Measurements from ENCODE around the gene MAST3. TPM values are rescaled to one million over a fixed set of nuclear protein-coding genes. Genes with fewer than 3 reads are reported as not detected.

Gene MAST3
- total and polyA plus RNA-seq, 2 of the 13 experiments (the other 11 are each of a cell fraction or from before 2014, with no cell fraction given): 4.1 to 4.6 TPM

DNA sequence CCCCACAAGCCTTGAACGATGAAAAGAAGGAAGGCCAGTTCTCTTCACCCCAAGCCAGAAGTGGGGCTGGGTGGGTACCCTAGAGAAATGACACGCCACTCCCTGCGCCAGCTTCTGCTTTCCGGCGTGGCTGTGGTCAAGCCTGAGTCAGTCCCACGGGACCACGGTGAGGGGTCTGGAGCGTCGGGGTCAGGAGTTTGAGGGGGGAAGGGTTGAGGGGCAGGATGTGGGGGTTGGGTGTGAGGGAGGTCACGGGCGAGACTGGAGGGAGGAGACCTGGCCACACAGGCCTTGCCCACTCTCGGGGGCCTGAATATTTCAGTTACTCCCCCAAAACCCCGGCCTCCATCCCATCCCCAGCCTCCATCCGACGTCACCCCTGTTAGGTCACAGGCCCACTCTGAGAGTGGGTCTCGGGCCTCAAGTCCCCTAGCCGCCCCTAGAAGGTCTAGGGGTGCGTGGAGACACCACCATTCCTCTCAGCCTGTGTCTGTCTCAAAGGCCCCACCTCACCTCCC is 75.5 kb downstream of the MAST3 start:
- no TSS peak for BruUV-seq (replicated peaks)
- CTCF ChIA-PET (ENCODE audit: low intra/inter-chr PET ratio, low total read pairs): no interaction called here
- in situ Hi-C loops (cut with HindIII; ENCODE audit: extremely low pct_ligation_motif_present, low pct_unique_long_range_greater_than_20kb) (loop anchor here (10.0 kb wide), 1 partner anchor 168 kb away; the partner anchor contains the start of gene ARRDC2), intact Hi-C loops (cut with micrococcal nuclease; ENCODE audit: unreplicated experiment) (no loop called here)
- POLR2A ChIA-PET: interaction anchor here (0.9 kb wide), 1 partner anchor 14 kb away, joined by 3 read pairs; no protein-coding TSS in a partner anchor
- H3K9ac ChIP-seq (ENCODE audit: insufficient read depth, low read depth, low read length): no peak overlapping the region
- H3K79me2 ChIP-seq (ENCODE audit: insufficient read depth, low read length): no peaks in the 10 kb centered on the region
- H3K36me3 ChIP-seq (replicated peaks in 1 of 2; ENCODE audit: control insufficient read depth in 1 of 2, insufficient read depth in 2 of 2, low read length in 2 of 2): peaks cover 4 to 18% of the 10 kb centered on the region in 2 experiments; a peak in 4 of 5 replicates
- peak overlapping the region in 1 of 3 experiments; percentile 80; a peak in 1 of 6 replicates for H3K4me3 ChIP-seq (replicated peaks in 1 of 3; ENCODE audit: insufficient read depth in 1 of 3, low read depth in 2 of 3, low read length in 3 of 3)
- H3K4me2 ChIP-seq (ENCODE audit: low read depth, low read length): peak overlapping the region; percentile 77
- WGBS (ENCODE audit: low lambda C conversion rate): 81% methylated on average over 18 of the region's 18 CpGs
- TF ChIP-seq TSC22D2 (CRISPR knock-in tag; IDR thresholded peaks at IDR 0.05; ENCODE audit: borderline replicate concordance): no peak
- TF ChIP-seq PRMT3 (CRISPR knock-in tag; IDR thresholded peaks at IDR 0.05; ENCODE audit: borderline replicate concordance, low read depth): 0 out of 2 replicates have a peak, but pooled peaks have one; percentile 21
- TF ChIP-seq PCBP1 (IDR thresholded peaks at IDR 0.05; ENCODE audit: borderline replicate concordance, low read depth, low read length): 0 out of 2 replicates have a peak, but pooled peaks have one; percentile 19
- 0 out of 2 replicates have a peak, but pooled peaks have one; percentile 10 for TF ChIP-seq ARNT2 (CRISPR knock-in tag; IDR thresholded peaks at IDR 0.05; ENCODE audit: low read depth)
- no peaks in the 10 kb centered on the region for H3K27me3 ChIP-seq (ENCODE audit: control insufficient read depth in 1 of 2, insufficient read depth in 2 of 2, low read length in 2 of 2)
- DNase-seq (ENCODE audit: low spot score) (no peak), ATAC-seq (no peak), FAIRE-seq (no peak)
- peaks cover 14% of the 10 kb centered on the region for H3K4me1 ChIP-seq (ENCODE audit: insufficient read depth, low read length)
- peak overlapping the region; percentile 62 for H3K27ac ChIP-seq (ENCODE audit: extremely low read length, insufficient read depth, low read length)
- no peak overlapping the region for H2AFZ ChIP-seq (ENCODE audit: low read length)
- no peaks in the 10 kb centered on the region for H3K9me3 ChIP-seq (ENCODE audit: low read length)
- H4K20me1 ChIP-seq (ENCODE audit: insufficient read depth, low read length): 0 out of 2 replicates have a peak, but pooled peaks cover 3% of the 10 kb centered on the region

DNA sequence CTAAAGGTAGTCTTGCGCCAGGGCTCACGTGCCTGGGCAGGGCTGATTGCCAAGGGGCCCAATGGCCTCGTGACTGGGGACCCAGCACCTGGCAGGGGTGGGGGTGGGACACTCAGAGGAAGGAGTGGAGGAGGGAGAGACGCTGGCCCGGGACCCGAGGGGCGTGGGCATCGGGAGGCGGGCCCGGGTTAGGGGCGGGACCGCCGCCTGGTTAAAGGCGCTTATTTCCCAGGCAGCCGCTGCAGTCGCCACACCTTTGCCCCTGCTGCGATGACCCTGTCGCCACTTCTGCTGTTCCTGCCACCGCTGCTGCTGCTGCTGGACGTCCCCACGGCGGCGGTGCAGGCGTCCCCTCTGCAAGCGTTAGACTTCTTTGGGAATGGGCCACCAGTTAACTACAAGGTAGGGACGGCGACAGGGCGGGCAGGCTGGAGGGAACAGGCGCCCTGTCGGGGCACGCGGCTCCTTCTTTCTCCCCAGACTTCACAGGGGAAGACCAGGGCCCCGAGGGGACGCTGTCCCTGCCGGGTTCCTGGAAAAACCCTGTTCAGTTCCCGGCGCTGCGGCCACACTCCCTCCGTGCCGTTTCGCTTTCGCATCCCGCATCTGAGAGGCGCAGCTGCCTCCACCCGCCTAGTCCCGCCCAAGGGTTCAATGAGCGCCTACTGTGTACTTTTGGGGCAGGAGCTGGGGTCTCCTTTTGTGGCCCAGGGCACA is 76.2 kb downstream of the MAST3 start, which contains the start of gene IFI30:
Gene IFI30, plus strand, starts transcription at position 242 of the 717 bp plus-strand sequence. Its CDS starts 29 bp downstream, at position 271.
- H3K27me3 ChIP-seq (ENCODE audit: control insufficient read depth in 1 of 2, insufficient read depth in 2 of 2, low read length in 2 of 2): no peaks in the 10 kb centered on the region
- H3K9ac ChIP-seq (ENCODE audit: insufficient read depth, low read depth, low read length): peak within 1 kb of the TSS; percentile 44
- BruUV-seq (replicated peaks): TSS peak; percentile 44
- H3K79me2 ChIP-seq (ENCODE audit: insufficient read depth, low read length): no peaks in the 10 kb centered on the region
- in situ Hi-C loops (cut with HindIII; ENCODE audit: extremely low pct_ligation_motif_present, low pct_unique_long_range_greater_than_20kb) (loop anchor here (10.0 kb wide), 1 partner anchor 169 kb away; the partner anchor contains the start of gene ARRDC2), intact Hi-C loops (cut with micrococcal nuclease; ENCODE audit: unreplicated experiment) (no loop called here)
- no peak within 1 kb of the TSS for H2AFZ ChIP-seq (ENCODE audit: low read length)
- ChIA-PET CTCF (ENCODE audit: low intra/inter-chr PET ratio, low total read pairs) (no interaction called here), POLR2A (interaction anchor here (0.9 to 1.8 kb wide), 5 partner anchors 18 to 64 kb away, joined by 3 to 15 read pairs (median 6); partner anchors contain the start of gene MPV17L2)
- WGBS (ENCODE audit: low lambda C conversion rate): 4% methylated on average over 11 of the region's 47 CpGs
- ATAC-seq: peak; percentile 85
- H3K9me3 ChIP-seq (ENCODE audit: low read length): no peaks in the 10 kb centered on the region
- peak within 1 kb of the TSS; percentile 62 for H3K27ac ChIP-seq (ENCODE audit: extremely low read length, insufficient read depth, low read length)
- FAIRE-seq: peak; percentile 64
- H3K4me1 ChIP-seq (ENCODE audit: insufficient read depth, low read length): peaks cover 14% of the 10 kb centered on the region
- H3K4me3 ChIP-seq (replicated peaks in 1 of 3; ENCODE audit: insufficient read depth in 1 of 3, low read depth in 2 of 3, low read length in 3 of 3): peak within 1 kb of the TSS; percentile 59 to 80 (median 69)
- DNase-seq (ENCODE audit: low spot score): peak; percentile 68
- H3K4me2 ChIP-seq (ENCODE audit: low read depth, low read length): peak within 1 kb of the TSS; percentile 77
- no peaks in the 10 kb centered on the region for H4K20me1 ChIP-seq (ENCODE audit: insufficient read depth, low read length)
- peaks cover 4 to 18% of the 10 kb centered on the region in 2 experiments; a peak in 4 of 5 replicates for H3K36me3 ChIP-seq (replicated peaks in 1 of 2; ENCODE audit: control insufficient read depth in 1 of 2, insufficient read depth in 2 of 2, low read length in 2 of 2)
- no peak for TF ChIP-seq MBD4 (IDR thresholded peaks at IDR 0.05; ENCODE audit: borderline replicate concordance, low read length)
- TF ChIP-seq MTF2 (CRISPR knock-in tag; IDR thresholded peaks at IDR 0.05; ENCODE audit: borderline replicate concordance): peak; percentile 82; the same call in 1 of the 2 replicates
- 0 out of 2 replicates have a peak, but pooled peaks have one; percentile 19 for TF ChIP-seq SRY (CRISPR knock-in tag; IDR thresholded peaks at IDR 0.05)
- peak; percentile 75; the same call in 1 of the 2 replicates for TF ChIP-seq ZNF614 (CRISPR knock-in tag; IDR thresholded peaks at IDR 0.05; ENCODE audit: borderline replicate concordance)
- TF ChIP-seq U2AF2 (IDR thresholded peaks at IDR 0.05; ENCODE audit: low read depth, low read length): no peak
- peak; percentile 99 for TF ChIP-seq ZNF7 (CRISPR knock-in tag; IDR thresholded peaks at IDR 0.05)
- 0 out of 2 replicates have a peak, but pooled peaks have one; percentile 38 for TF ChIP-seq MEIS1 (CRISPR knock-in tag; IDR thresholded peaks at IDR 0.05; ENCODE audit: borderline replicate concordance)
- TF ChIP-seq, protein P1, sequence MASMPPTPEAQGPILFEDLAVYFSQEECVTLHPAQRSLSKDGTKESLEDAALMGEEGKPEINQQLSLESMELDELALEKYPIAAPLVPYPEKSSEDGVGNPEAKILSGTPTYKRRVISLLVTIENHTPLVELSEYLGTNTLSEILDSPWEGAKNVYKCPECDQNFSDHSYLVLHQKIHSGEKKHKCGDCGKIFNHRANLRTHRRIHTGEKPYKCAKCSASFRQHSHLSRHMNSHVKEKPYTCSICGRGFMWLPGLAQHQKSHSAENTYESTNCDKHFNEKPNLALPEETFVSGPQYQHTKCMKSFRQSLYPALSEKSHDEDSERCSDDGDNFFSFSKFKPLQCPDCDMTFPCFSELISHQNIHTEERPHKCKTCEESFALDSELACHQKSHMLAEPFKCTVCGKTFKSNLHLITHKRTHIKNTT (CRISPR knock-in tag; IDR thresholded peaks at IDR 0.05): peak; percentile 23; the same call in 1 of the 2 replicates

All from HepG2 (cell line).